ENCODE data around the gene COA7.
"Not testable (repeated sequence)": the region's sequence is repeated elsewhere in the genome, so short reads cannot be mapped to it uniquely, and the experiment has no call there.

The COA7 gene

GRCh38 chr1:52702886-52703787, 5.0 kb upstream of the COA7 start:
- peak; percentile 93 for DNase-seq

GRCh38 chr1:52695627-52696026, 2.5 kb downstream of the COA7 start:
- no peak for DNase-seq

- DNase-seq = no peak
Measured at GRCh38 chr1:52693843-52694242, 4.3 kb downstream of the COA7 start.

- not testable (repeated sequence) for DNase-seq
Measured at GRCh38 chr1:52693351-52693750, 4.8 kb downstream of the COA7 start.

- DNase-seq = no peak
Measured at GRCh38 chr1:52692697-52693096, 5.5 kb downstream of the COA7 start.

GRCh38 chr1:52691821-52692220, 6.3 kb downstream of the COA7 start:
- no peak for DNase-seq

- no peak for DNase-seq
Measured at GRCh38 chr1:52686830-52687229, 11.3 kb downstream of the COA7 start.

GRCh38 chr1:52686261-52686751, 11.8 kb downstream of the COA7 start:
- DNase-seq = peak; percentile 80

GRCh38 chr1:52684545-52684944, 13.6 kb downstream of the COA7 start:
- no peak for DNase-seq

GRCh38 chr1:52683367-52683940, 14.7 kb downstream of the COA7 start:
- no peak for DNase-seq

- peak; percentile 9 for DNase-seq
Measured at GRCh38 chr1:52681136-52681535, 17.0 kb downstream of the COA7 start.

GRCh38 chr1:52680353-52680752, 17.8 kb downstream of the COA7 start:
- DNase-seq = no peak

GRCh38 chr1:52679498-52679897, 18.6 kb downstream of the COA7 start:
- DNase-seq = no peak

GRCh38 chr1:52679048-52679447, 19.1 kb downstream of the COA7 start:
- DNase-seq = no peak

GRCh38 chr1:52677076-52677806, 20.9 kb downstream of the COA7 start:
- DNase-seq = no peak

- DNase-seq = no peak
Measured at GRCh38 chr1:52676249-52676903, 21.8 kb downstream of the COA7 start.

GRCh38 chr1:52674497-52675384, 23.4 kb downstream of the COA7 start:
- no peak for DNase-seq

GRCh38 chr1:52673513-52673912, 24.6 kb downstream of the COA7 start:
- no peak for DNase-seq

GRCh38 chr1:52672946-52673345, 25.2 kb downstream of the COA7 start:
- DNase-seq = no peak

GRCh38 chr1:52670604-52671003, 27.5 kb downstream of the COA7 start:
- DNase-seq = no peak

- DNase-seq = no peak
Measured at GRCh38 chr1:52669696-52670095, 28.5 kb downstream of the COA7 start.

- DNase-seq = no peak
Measured at GRCh38 chr1:52668711-52669110, 29.4 kb downstream of the COA7 start.
